Uterus (tissue), 2 donors: ENCODE results near the gene RCOR2.

Source experiments
- POLR2A ChIP-seq, 2 donors: fragments of 450-650 bp; IDR thresholded peaks; one replicate each; pipeline ENCODE4 v1.6.1; 2016; ENCODE audit warnings: antibody characterized with exemption in 2 of 2, mild to moderate bottlenecking in 1 of 2, moderate library complexity in 1 of 2
- TF ChIP-seq, protein P1 (sequence below), 4 experiments: fragments of 200-600 bp in 2 of 4; fragments of 450-650 bp in 2 of 4; sonication (generic) in 2 of 4; IDR thresholded peaks; one replicate each; pipeline ENCODE4 v1.5.1; 2016 to 2019; ENCODE audit warnings: antibody characterized with exemption in 4 of 4, mild to moderate bottlenecking in 2 of 4, moderate library complexity in 1 of 4

DNA sequence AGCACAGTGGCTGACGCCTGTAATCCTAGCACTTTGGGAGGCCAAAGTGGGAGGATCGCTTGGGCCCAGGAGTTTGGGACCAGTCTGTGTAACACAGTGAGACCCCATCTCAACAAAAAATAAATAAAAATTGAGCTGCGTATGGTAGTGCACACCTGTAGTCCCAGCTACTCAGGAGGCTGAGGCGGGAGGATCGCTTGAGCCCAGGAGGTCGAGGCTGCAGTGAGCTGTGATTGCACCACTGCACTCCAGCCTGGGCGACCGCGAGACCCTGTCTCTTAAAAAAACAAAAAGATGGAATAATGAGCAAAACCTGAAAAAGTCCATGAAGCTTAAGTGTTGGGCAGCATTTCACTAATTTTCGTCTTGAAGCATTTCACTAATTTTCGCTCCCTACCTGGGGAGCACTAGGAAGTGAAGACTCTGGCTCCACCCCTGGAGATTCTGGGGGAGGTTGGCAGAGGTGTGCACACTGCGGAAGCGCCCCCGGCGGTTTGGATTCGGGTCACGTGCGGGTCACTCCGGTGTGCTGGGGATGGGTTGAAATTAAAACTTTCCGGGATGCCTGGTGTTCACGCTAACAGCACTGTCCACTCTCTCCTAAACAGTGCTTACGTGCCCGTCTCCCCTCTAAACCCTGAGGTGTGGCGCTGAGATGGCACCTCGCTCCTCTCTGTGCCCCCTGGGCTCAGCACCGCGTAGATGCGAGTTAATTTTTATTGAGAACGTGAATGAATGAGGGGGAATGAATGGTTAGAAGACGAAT lies 20.9 kb upstream of the RCOR2 start:
- TF ChIP-seq, protein P1, sequence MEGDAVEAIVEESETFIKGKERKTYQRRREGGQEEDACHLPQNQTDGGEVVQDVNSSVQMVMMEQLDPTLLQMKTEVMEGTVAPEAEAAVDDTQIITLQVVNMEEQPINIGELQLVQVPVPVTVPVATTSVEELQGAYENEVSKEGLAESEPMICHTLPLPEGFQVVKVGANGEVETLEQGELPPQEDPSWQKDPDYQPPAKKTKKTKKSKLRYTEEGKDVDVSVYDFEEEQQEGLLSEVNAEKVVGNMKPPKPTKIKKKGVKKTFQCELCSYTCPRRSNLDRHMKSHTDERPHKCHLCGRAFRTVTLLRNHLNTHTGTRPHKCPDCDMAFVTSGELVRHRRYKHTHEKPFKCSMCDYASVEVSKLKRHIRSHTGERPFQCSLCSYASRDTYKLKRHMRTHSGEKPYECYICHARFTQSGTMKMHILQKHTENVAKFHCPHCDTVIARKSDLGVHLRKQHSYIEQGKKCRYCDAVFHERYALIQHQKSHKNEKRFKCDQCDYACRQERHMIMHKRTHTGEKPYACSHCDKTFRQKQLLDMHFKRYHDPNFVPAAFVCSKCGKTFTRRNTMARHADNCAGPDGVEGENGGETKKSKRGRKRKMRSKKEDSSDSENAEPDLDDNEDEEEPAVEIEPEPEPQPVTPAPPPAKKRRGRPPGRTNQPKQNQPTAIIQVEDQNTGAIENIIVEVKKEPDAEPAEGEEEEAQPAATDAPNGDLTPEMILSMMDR (IDR thresholded peaks at IDR 0.05) = no peak
- no peak for TF ChIP-seq POLR2A (IDR thresholded peaks at IDR 0.05)
